Right lung (tissue), 5 donors: ENCODE measurements around the gene CLEC11A. TPM values are rescaled to one million over a fixed set of nuclear protein-coding genes. Genes with fewer than 3 reads are reported as not detected.
"Not testable (repeated sequence)": the region's sequence is repeated elsewhere in the genome, so short reads cannot be mapped to it uniquely, and the experiment has no call there.

ENCODE experiments used
- DNase-seq, 2 donors: peaks; one replicate each; pipeline ENCODE4 v3.0.0-alpha.2; 2013
- polyA plus RNA-seq, 5 donors: library from polyadenylated mRNA; unstranded; fragments of 120-200 nt; gene quantifications; one replicate each; pipeline versions ENCODE4 v1.2.1 to v1.2.3, GENCODE V29; 2013; ENCODE audit warnings: inconsistent platforms in 1 of 5, low replicate concordance in 1 of 5; ENCODE audit not compliant: insufficient read length in 5 of 5, insufficient read depth in 1 of 5

CLEC11A gene
- polyA plus RNA-seq, 5 donors: 29.6 to 66.3 (median 36.1) TPM

DNA sequence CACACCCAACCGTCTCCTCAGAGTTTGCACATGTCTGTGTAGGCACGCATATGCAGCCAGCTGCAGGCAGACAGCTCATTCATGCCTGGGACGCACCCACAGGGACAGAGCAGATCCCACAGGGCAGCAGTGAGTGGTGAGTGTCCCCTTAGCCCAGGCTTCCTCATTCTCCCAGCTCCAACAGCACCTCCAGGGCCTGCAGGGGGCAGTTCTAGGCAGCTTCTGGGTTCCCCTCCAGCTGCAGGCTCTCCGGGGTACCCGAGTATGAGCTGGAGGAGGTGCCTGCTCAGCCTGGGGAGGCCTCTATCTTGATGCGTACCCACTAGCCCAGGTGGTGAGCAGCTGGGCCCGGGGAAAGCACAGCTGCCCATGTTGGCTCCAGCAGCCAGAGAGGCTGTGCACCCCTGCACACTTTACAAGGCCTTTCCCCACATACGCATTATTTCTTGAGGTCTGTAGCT lies 2.2 kb upstream of the CLEC11A start:
- no peak for DNase-seq

- no peak for DNase-seq
Measured at GRCh38 chr19:50721441-50722137, 1.6 kb upstream of the CLEC11A start.

GRCh38 chr19:50722201-50723013 lies 757 bp upstream of the CLEC11A start:
- no peak for DNase-seq

DNA sequence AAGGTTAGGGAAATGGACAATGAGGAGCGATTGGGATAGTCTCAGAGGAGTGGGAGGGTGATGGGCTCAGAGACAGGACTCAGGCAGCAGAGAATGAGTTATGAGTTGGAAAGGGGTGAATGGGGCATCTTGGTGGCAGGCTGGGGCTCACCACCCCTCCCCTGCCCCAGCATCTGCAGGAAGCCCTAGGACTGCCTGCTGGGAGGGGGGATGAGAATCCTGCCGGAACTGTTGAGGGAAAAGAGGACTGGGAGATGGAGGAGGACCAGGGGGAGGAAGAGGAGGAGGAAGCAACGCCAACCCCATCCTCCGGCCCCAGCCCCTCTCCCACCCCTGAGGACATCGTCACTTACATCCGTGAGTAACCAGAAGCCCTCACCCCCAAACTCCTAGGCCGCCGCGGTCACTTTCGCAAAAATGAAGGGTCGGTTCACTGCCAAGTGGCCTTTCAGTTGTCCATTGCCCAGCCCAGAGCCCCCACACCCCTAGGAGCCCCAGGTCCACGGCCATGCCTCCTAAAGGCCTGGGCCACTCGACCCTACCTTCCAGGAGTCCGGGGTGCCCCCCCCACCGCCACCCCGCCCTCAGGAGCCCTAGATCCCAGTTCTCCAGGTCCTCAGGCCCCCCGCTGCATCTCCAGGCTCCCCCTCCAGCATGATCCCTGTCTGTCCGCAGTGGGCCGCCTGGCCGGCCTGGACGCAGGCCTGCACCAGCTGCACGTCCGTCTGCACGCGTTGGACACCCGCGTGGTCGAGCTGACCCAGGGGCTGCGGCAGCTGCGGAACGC lies 764 bp downstream of the CLEC11A start:
- DNase-seq: no peak

DNA sequence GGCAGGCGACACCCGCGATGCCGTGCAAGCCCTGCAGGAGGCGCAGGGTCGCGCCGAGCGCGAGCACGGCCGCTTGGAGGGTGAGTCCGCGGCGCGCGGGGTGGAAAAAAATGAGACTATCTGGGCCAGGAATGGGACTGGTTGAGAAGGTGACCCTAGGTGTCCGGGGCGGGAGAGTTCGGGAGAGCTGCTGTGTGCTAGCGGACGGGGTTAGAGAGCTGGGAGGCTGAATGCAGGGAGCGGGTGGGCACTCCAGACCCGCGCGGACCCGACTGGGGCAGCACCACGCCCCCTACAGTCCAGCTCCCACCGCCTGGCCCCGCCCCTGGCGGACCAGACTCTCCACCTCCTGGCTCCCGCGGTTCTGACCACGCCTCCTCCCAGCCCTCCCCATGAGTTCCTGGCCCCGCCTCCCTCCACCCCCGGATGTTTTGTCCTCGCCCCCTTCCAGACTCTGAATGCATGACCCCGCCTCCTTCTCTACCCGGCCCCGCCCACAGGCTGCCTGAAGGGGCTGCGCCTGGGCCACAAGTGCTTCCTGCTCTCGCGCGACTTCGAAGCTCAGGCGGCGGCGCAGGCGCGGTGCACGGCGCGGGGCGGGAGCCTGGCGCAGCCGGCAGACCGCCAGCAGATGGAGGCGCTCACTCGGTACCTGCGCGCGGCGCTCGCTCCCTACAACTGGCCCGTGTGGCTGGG lies 1.5 kb downstream of the CLEC11A start:
- peak; percentile 99 to 100 for DNase-seq

- DNase-seq: no peak
Measured at GRCh38 chr19:50725218-50725910, 2.2 kb downstream of the CLEC11A start.

DNA sequence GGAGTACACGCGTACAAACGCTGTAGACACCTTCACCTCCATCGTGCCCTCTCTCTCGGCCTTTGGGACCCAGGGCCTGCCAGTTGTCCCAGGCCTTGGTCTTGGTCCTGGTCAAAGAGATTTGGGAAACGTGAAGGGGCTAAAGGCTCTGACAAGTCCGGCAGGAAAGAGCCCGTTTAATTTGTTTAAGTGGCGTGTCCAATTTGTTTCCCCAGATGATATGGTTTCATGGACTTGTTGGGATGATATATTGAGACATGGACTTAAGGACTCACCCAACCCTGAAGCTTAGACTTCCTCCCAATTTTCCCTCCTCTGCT lies 2.7 kb downstream of the CLEC11A start:
- no peak for DNase-seq

DNA sequence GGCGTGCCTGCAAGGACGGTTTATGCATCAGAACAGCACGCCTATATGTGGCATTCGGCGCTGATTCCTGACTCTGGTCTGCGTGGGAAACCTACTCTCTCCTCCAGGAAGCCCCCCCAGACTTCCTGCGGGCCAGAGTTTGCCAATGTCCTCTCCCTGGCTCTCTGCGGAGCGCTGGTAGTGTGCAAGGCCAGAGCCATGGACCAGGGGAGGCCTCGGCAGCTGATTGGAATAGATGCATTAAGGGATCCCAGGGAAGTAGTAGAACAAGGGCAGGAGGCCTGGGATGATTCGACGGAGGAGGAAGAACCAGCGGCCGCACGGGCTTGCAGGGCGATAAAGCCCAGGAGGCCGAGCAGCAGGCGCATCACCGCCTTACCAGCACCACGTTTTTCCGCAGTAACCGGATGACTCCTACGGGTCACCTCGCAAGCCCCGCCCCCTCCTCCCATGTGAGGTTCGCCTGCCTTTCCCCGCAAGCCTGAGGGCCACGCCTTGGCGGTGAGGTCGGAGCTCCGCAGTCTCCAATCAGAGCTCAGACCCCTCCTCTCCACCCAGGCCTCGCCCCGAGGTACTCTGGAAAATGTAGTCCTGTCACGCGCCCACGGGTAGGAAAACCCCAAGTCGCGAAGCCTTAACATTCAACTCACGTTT lies 5.0 kb downstream of the CLEC11A start:
- DNase-seq: peak; percentile 45 to 49

- DNase-seq: no peak
Measured at GRCh38 chr19:50729894-50730293, 6.7 kb downstream of the CLEC11A start.

GRCh38 chr19:50735869-50736268 lies 12.7 kb downstream of the CLEC11A start:
- no peak for DNase-seq

DNA sequence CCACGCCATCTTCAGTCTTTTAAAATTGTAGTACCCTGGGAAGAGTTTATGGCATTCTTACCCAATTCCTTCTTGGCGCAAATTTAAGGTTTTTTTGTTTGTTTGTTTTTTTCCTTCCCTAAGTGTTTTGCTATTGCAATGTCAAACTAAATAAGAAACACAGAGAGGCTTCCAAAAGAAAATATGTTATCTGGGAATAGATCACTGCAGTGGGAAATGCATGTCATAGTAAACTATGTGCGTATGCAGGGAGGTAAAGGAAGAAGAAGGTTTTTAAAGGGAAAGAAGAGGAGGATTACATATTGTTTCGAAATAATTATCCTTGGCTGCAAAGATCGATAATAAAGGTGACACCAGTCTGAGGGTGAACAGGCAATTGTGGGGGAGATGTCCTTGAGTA lies 13.2 kb downstream of the CLEC11A start:
- no peak for DNase-seq

- DNase-seq: no peak
Measured at GRCh38 chr19:50739132-50739913, 16.2 kb downstream of the CLEC11A start.

GRCh38 chr19:50739914-50740426 lies 16.8 kb downstream of the CLEC11A start:
- no peak for DNase-seq

GRCh38 chr19:50741179-50741933 lies 18.2 kb downstream of the CLEC11A start:
- no peak for DNase-seq

DNA sequence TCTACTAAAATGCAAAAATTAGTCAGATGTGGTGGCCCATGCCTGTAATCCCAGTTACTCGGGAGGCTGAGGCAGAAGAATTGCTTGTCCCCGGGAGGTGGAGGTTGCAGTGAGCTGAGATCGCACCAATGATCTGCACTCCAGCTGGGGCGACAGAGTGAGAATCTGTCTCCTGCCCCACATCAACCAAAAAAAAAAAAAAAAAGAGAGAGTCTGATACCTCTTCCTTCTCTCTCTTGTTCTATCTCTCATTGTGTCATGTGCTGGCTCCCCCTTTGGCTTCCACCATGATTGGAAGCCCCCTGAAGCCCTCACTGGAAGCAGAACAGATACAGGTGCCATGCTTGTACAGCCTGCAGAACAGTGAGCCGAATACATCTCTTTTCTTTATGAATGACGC lies 20.4 kb downstream of the CLEC11A start:
- no peak for DNase-seq

GRCh38 chr19:50745221-50745620 lies 22.1 kb downstream of the CLEC11A start:
- no peak for DNase-seq

GRCh38 chr19:50747141-50747540 lies 24.0 kb downstream of the CLEC11A start:
- not testable (repeated sequence) for DNase-seq

DNA sequence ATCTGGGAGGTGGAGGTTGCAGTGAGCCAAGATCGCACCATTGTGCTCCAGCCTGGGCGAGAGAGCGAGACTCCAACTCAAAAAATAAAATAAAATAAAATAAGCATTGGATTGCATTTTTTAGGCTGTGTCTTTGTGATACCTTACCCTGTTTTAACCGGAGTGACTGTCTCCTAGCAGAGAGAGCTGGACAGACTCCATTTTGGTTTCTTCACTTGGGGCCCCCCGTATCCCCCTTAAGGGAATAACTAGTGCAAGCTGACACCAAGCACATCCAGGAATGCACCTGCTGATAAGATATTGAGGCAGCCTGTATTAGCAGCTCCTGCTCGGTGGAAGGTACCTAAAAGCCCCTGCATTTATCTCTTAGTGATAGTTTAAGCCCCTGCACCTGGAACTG lies 26.3 kb downstream of the CLEC11A start:
- no peak for DNase-seq

- DNase-seq: no peak
Measured at GRCh38 chr19:50750010-50750409, 26.8 kb downstream of the CLEC11A start.
